Fibroblast of the conjunctiva (primary cell): Measurements from ENCODE around the gene DGAT2.

Source experiments
- DNase-seq: peaks from one replicate; pipeline ENCODE4 v3.0.0-alpha.2; 2010; ENCODE audit warnings: low read depth

Gene DGAT2

DNA sequence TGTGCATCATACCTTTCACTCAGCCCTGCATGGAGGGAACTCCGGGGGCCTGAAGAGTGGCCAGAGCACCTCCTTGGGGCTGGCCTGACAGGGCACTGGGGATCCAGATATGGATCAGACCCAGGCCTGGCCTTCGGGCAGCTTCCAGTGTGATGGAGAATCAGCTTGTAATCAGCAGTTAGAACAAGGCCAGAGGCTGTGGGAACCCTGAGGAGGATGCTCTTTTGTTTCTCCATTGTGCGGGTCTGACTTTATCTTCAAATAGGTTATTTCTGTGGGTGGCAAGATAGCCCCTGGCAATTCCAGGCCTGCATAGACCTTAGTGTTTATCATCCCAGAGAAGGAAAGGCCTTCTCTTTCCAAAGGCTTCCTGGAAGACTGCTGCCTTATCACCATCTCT lies 12.3 kb downstream of the DGAT2 start:
- no peak for DNase-seq

DNA sequence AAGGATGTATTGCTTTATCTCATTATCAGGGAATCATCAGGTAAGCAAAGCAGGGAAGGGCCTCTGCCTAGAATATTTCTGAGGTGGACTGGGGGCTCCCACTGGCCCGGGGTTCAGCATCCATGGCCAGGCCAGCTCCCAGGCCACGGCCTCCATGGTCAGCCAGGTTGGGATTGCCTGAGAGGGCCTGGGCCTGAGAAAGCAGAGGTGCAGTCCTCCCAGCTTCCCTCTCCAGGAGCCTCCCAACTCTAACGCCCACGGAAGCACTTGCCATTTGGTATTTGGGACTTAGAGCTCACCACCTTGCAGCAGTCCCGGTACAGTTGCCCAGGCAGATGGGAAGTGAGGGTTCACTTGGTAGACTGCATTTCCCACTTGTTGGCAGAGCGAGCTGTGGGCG lies 12.7 kb downstream of the DGAT2 start:
- no peak for DNase-seq

DNA sequence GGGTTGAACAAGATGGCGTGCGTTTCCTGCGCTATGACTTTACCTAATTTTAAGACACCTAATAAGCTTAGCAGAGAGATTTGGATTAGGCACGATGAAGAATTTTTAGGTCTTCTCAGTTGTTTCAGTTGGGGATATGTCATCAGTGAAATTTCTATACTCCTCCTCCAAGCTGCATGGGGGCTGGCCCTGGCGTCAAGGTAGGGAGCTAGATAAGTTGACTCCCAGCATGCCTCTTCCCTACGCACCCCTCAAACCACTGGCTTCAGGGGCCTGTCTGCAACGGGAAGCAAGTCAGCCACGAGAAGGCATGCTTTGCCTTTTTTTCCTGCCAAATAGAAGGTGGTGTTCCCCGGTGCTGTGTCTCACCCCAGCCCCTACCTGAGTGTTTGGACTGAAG lies 13.3 kb downstream of the DGAT2 start:
- no peak for DNase-seq

DNA sequence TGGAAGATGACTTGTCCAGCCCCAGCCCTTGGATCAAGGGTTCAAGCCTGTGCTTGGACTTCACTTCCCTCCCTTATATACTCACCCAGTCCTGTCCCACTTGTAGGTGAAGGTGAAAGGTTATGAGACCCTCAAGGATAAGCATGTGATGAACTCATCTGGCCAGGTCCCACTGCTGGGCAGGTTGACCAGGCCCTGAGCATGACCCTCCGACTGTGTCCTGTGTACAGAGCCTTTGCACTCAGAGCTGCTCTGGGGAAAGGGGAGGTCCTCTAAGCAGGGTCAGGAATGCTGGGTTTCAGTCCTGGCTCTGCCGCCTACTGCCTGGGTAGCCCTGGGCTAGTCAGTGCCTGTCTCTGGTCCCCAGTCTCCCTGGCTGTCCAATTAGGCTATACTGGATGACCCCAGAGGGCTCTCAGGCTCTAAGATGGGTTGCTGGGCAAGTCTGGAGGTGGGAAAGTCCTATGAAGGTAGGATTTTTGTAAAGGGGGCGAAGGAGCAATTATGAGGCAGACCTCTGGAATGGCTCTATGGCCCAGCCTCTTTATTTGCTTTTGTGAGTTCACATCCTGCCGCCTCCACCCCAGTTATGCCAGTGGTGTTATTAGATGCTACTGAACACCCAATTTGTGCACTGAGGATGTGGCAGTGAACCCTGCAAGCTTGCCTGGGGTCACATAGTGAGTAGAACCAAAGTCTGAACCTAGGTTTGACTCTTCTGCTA lies 14.1 kb downstream of the DGAT2 start:
- no peak for DNase-seq

DNA sequence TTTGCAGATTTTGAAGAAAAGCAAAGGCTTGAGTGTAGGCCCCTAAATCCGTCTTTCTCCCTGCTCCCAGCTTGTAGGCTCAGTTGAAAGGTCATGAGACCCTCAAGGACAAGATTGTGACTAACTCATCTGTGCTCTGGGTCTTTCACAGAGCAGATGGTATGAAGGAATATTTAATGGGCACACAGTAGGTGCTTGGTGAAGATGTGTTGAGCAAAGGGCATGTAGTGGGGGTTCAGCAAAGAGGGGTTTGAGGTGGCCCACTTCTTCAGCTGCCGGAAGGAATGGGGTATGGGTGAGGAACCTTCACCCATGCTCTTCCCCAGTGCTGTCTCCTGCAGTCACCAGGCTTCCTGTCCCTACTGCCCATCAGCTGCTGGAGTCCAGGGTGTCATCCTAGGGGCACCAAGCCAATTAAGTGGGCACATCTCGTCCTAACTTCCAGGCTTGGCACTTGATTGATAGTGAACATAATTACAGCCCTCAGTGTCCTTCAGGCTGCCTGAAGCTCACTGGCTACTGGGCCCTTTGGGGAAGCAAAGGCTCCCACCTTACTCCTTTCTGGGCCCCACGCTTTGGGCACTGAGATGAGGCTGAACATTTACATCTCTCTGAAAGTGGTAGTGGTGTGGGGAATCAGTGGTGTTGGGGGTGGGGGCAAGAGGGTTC lies 15.0 kb downstream of the DGAT2 start:
- DNase-seq: no peak

DNA sequence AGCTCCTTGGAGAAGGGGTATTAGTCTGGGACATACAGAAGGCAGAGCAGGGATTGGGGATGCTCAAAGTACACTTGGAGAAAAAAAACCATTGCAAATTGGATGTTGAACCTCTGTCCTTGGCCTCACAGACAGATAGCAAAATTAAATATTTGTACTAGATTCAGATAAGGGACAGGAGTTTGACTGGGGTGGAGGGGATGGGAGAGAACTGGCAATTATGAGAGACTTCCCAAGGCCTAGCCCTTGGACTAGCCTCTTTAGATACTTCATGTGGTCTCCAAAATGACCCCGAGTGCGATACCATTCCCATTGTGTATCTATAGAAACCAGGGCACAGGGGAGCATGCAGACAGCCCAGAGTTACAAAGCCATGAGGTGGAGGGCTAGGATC lies 15.5 kb downstream of the DGAT2 start:
- DNase-seq: no peak

DNA sequence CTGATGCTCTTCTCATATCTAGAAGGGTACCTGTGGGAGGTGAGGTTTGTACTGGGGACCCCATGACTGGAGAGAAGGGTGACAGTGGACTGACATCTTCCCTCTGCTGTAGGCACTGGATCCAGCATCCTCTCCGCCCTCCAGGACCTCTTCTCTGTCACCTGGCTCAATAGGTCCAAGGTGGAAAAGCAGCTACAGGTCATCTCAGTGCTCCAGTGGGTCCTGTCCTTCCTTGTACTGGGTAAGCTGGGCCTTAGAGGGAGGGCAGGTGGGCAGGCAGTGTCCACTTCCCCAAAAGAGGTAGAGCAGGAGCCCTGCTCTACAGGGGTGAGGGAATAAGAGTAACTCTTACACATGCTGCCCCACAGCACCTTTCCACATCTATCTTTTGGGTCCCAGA lies 15.9 kb downstream of the DGAT2 start:
- DNase-seq: no peak

DNA sequence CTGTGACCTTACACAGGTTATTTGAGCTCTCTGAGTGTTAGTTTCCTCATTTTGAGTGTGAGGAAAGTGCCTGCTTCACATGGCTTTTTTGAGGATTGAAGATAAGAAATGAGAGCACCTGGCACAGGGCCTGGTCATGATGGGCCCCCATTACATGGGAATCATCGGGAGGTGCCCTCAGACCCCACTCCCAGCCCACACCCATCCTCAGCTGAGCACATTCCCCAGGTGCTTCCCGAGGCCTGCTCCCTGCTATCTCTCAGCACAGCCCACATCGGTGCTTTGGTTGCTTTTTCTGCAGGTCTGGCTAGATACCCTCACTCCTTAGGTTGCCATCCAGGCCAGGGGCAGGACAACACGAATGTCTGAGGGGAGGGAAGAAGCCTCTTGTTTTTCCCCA lies 16.6 kb downstream of the DGAT2 start:
- no peak for DNase-seq

DNA sequence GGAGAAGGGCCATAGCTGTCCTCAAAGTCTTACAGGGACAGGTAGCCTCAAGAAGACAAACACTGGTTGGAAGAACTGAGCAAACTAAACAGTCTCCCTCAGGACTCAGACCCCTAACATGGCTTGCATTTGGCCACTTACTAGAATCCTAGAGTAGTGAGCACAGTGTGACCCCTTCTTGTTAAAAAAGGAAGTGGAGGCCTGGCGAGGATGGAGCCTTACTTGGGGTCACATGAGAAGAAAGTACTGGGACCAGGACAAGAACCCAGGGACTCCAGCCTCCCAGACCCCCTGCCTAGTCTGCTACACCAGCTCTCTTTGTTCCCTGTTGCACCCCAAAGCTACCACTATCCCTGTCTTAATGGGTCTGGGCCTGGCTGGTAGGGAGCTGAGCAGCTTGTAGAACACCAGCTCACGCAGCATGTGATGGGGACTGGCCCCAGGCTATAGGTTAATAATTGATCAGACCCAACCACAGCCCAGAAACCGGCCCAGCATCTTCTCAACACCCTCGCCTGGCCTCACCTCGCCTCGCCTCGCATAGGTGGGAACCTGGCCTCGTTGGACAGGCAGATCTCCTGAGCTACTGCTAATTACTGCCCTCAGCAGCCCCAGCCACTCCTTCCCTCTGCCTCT lies 17.6 kb downstream of the DGAT2 start:
- DNase-seq: no peak

DNA sequence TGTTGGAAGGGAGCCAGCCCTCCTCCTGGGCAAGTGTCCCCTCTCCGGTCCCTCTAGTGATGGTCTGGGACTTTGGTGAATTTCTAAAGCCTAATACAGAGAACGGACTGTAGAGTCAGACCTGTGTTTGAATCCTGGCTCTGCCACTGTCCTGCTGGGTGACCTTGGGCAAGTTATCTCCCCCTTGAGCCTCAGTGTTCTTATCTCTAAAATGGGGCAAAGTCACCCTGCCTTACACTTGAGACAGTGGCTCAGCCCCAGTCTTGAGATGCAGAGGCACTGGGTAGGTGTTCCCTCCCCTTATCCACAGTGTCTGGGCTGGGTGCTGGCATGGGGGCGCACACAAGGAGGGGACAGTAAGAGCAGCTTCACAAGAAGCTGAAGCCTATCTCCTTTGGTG lies 20.9 kb downstream of the DGAT2 start:
- DNase-seq: no peak

DNA sequence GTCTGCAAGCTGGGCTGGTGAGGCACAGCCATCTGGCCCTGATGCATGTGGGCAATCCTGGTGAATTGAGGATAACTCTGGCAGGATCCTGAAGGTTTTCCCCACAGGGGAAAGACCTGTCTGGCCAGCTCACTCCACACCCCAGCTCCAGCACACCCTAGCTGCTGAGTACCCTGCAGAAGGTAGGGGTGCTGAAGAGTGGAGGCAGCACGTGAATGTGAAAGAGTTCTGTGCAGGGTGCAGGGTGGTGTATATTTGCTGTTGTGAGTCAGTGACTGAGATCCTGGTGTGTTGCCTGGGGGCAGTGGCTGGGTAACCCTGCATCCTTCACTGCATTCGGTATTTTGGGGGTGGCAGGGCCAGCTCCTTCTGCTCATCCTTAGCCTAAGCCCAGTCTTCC lies 22.4 kb downstream of the DGAT2 start:
- no peak for DNase-seq

DNA sequence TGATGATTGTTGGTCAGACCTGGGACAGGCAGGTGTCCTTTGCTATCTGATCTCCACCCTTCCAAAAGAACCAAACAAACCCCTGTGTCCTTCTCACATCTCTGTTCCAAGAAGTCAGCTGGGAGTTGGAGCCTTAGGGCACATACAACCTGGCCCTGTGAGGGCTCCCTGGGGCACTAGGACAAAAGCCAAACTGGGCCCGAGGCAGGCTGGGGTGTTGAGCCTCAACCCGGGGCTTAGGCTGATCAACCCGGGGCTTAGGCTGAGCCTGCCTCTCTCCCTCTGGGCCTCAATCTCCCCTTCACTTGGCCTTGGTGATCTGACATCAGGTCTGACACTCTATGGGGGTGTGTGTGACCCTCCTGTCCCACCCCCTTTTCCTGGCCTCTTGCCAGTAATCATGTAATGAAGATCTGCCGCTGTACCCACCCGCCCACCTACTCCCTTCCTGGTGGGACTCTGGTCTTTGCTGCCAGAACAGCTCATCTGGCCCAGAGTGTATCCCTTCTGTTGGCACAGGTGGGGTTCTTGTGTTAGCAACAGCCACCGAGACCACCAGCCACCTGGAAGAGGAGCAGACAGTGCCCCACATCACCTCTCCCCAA lies 23.7 kb downstream of the DGAT2 start:
- no peak for DNase-seq

DNA sequence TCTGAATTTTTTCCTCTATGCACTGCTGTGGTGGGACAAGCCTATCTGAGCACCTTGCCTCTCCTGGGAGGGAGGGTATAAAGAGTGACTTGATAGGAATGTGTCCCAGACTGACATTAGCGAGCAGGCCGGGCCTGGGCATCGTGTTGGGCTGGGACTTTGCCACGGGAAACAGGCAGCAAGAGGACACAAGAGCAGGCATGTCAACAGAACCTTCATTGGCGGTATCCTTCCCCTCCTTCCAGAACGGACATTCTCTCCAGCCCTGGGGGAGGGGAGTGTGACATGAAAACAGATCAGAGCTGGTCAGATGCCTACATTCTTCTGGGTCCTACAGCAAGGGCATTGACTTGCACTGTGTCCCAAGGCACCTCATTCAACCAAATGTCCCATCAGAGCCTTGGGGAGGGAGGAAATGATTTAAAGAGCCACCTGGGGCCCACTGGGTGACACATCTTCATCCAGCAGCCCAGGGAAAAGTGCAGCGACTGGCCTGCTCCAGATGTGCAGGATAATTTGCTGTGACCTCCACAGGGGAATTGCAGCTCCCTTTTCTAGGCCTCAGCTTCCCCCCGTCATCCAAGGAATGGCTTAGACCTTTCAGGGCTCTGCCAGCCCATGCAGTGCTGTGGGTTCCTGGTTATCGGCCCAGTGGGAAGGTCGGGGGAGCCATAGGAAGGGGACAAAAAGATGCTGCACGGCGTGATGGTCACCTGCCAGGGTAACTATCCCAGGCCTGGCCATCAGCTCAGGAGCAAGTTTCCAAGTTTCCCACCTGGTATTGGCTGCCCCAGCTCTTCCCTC lies 24.6 kb downstream of the DGAT2 start:
- no peak for DNase-seq

DNA sequence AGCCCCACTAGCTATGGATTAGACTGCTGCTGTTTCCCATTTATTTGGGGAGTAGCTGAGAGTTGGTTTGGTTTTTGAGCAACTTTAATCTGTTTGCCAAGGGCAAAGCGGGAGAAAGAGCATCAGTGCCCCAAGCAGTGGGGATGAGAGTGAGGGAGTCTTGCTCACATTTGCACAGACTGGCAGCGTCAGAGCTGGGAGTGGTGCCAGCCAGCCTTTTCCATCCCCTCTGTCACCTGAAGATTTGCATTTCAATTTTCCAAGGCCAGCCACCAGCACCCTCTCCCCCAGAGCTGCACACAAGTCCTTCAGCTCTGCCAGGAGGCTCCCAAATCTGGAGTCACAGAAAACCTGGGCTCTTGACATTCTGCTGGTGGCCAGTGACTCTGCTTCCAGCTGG lies 25.4 kb downstream of the DGAT2 start:
- no peak for DNase-seq

DNA sequence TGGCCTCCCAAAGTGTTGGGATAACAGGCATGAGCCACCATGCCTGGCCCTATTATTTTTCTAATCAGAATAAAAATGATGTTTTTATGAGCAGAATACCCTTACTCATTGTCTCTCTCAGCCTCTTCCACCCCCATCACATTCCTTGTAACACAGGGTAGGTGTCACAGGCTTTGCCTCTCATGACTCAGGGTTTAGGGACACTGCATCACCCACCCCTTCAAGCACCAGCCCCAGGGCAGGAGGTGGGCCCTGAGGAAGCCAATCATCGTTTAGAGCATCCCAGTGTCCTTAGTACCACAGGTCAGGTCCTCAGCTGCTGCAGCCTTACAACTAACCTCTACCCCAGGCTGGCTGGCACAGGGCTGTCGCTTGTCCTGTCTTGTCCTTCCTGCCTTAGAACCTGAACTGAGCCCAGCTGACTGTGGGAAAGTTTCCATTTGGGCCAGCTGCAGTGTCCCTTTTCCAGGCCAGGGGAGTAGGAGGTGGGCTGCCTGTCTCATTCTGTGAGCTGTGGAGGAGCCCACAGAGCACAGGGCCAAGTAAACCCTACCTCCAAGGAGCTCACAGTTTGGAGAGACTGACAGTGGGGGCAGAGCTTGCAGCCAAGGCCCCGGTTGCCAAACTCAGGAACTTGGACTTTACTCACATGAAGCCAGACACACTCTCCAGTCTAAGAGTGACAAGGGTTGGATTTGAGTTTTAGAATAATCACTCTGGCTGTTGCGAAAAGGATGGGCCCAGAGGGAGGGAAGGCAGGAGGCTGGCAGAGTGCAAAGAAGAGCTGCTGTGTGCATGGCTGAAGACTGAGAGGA lies 26.9 kb downstream of the DGAT2 start:
- no peak for DNase-seq

DNA sequence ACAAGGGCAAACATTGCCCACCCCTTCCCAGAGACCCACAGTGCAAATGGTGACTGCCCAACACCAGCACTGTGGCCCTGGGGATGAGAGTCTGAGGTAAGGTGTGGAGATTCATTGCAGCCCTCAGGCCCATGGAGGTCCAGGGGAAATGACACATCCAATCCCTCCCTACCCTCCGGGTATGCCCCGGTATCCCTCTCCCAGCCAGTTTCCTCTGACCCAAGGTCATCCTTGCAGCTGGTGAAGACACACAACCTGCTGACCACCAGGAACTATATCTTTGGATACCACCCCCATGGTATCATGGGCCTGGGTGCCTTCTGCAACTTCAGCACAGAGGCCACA lies 27.5 kb downstream of the DGAT2 start:
- no peak for DNase-seq

DNA sequence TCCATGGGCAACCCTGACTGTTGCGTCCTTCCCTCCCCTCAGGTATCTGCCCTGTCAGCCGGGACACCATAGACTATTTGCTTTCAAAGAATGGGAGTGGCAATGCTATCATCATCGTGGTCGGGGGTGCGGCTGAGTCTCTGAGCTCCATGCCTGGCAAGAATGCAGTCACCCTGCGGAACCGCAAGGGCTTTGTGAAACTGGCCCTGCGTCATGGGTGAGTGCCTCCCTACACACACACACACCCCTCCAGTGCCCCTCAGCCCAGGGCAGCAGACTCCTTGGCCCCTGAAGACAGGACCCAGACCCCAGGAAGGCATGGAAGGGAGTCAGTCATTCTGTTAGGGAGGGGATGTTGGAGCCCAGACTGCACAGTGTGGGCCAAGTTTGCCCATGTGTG lies 28.5 kb downstream of the DGAT2 start:
- DNase-seq: no peak

DNA sequence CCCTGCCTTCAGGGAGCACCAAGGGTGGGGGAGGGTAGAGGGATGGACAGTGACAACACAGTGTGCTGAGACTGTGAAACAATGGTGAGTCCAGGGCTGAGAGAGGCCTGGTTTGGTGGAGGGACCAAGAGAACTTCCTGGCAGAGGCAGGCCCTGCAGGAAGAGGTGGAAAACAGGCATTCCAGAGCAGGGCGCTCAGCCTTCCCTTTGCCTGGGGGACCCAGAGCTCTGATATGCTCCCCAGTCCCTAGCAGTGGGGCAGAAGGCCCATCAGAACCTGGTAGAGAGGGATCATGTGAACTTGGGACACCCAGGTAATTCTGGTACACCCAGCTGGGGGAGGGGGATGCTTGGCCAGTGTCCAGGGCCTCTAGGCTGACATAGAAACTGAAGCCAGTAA lies 29.2 kb downstream of the DGAT2 start:
- no peak for DNase-seq

DNA sequence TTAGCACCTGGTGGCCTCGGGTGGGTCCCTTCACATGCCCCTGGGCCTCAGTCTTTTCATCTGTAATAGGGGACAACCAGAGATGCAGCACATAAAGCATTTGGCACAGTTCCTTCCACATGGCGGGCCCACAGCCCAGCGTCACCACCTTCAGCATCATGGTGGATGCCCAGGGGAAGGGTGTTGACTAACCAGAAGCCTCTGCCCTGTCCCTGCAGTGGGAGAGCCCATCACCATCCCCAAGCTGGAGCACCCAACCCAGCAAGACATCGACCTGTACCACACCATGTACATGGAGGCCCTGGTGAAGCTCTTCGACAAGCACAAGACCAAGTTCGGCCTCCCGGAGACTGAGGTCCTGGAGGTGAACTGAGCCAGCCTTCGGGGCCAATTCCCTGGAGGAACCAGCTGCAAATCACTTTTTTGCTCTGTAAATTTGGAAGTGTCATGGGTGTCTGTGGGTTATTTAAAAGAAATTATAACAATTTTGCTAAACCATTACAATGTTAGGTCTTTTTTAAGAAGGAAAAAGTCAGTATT lies 31.6 kb downstream of the DGAT2 start:
- no peak for DNase-seq

DNA sequence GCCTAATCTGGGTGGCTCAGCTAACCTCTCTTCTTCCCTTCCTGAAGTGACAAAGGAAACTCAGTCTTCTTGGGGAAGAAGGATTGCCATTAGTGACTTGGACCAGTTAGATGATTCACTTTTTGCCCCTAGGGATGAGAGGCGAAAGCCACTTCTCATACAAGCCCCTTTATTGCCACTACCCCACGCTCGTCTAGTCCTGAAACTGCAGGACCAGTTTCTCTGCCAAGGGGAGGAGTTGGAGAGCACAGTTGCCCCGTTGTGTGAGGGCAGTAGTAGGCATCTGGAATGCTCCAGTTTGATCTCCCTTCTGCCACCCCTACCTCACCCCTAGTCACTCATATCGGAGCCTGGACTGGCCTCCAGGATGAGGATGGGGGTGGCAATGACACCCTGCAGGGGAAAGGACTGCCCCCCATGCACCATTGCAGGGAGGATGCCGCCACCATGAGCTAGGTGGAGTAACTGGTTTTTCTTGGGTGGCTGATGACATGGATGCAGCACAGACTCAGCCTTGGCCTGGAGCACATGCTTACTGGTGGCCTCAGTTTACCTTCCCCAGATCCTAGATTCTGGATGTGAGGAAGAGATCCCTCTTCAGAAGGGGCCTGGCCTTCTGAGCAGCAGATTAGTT lies 32.3 kb downstream of the DGAT2 start:
- DNase-seq: no peak
